GM19372 (cell line): ENCODE data around the gene RAD51B.
"Not testable (repeated sequence)": the region's sequence is repeated elsewhere in the genome, so short reads cannot be mapped to it uniquely, and the experiment has no call there.

Experiments
- ATAC-seq: cut with Tn5 transposase; IDR thresholded peaks from one replicate; pipeline ENCODE4 v1.9.1; 2021; ENCODE audit warnings: mild to moderate bottlenecking, low read depth, moderate library complexity; ENCODE audit not compliant: unreplicated experiment

RAD51B gene

DNA sequence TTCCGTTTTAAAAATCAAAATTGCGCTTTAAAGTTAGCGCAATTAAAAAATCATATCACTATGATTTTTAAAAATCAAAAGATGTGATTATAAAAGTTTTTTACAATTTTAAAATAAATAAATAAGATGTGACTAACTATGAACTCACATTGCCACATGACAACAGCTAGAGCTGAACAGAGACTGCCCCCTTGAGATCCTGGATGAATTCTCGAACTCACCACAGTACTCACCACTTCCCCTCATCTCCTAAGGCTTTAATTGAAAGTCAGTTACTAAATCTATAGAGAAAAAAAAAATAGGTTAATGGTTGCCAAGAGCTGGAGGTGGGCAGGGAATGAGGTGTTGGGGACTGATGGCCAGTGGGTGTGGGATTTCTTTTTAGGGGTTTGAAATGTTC lies 589.1 kb downstream of the RAD51B start:
- no peak for ATAC-seq

DNA sequence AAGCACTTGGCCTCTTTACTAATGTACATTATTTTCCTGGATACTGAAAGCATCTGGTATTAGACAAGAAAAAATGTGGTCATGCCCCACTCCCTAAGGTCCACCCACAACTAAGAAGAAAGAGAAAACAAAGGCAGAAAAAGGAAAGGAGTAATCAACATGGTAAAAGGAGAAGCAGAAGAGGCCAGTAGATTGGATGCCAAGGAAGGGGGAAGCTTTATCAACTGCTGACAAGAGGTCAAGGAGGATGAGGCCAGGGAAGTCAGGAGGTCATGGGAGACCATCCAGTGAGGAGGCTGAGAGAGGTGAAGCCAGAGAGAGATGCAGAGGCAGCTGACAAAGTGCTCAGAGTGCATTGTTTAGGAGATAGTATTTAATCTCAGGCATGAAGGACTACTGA lies 589.8 kb downstream of the RAD51B start:
- no peak for ATAC-seq

DNA sequence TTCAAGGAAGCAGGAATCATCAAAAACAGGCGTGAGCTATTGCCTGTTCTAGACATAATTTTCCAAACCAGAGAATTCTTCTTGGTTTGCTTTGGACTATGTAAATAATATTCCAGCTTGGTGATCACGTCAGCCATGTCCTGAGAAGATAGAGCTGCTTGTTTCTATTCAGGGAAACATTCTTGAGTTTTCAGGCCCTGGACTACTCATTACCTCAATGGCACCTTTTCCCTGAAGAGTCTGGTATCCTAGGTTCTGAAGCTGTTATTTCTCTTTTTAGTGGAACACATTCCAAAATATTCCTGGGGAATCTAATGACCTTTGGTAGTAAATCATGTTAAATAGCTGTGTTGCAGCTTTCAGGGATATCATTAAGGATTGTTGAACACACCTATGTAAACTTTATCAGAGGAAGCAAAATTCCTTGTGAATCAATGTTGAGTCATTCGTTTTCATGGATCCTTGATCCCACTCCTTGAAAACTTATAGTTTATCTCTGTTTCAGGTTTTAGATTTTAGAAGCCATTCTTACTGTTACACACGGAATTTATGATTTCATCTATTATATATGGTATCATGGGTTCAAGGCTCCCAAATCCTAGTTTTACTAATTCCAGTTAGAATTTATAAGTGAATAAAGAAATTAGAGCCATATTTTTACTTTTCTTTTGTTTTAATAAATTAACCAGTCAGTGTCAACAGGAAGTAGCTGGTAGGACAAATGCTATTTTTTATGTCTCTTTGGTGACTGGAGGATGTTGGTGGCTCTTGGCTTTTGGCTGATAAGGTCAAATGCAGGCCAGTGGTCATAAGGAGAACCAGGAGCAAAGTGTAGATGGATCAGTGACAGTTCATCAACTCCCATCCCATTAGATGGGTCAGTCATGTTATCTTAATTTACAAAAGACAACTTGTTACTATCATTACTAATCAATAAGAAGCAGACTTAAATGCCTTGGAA lies 593.2 kb downstream of the RAD51B start:
- ATAC-seq: no peak

DNA sequence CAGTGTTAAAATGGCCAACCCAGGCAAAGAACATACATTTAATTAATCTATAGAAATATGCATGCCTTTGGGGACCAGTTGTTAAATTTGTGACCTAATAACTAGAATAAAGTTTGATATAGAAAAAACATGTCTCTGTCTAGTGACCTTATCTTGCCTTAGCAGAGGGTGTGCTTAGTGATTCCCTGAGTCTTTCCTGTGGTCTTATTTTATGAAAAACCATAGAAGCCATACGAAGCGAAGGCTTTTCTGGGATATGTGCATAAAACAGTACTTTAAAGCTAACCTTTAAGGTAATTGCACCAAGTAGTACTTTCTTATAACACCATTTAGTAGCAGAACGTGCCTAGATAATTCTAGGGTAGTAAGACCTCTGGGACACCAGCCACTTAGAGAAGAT lies 593.9 kb downstream of the RAD51B start:
- ATAC-seq: no peak

DNA sequence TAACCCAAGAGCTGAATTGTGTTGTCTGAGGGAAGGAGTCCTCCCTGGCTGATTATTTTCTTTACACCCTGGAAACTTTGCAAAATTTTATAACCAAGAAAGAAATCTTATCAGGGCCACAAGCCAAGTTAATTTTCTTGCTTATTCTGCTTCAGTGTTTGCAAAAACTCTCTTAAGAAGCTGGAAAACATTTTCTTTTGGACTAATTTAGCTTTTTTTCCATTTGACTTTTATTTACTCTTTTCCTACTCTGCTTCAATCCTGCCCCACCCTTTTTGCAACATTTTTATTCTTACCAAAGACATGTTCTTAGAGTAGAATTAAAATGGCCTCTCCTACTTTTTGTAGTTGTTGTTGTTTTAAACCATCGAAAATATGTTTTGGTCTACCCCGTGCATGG lies 594.5 kb downstream of the RAD51B start:
- ATAC-seq: no peak

DNA sequence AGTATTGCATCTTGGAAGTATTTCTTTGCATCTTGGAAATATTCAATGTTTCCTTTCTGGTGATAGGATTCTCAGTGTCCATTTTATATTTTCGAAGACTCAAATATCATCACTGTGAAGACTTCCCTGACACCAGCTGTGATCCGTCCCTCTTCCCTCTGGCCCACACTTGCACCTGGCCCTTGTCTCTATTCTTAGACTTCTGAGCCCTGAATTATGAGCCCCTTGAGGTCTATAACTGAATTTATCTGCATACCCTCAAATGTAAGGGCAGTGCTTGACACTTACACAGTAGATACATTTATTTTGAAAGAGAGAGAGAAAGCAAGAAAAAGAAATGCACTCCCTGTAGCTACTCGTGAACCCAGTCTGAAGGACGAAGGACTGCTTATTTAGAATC lies 596.6 kb downstream of the RAD51B start:
- ATAC-seq: no peak

DNA sequence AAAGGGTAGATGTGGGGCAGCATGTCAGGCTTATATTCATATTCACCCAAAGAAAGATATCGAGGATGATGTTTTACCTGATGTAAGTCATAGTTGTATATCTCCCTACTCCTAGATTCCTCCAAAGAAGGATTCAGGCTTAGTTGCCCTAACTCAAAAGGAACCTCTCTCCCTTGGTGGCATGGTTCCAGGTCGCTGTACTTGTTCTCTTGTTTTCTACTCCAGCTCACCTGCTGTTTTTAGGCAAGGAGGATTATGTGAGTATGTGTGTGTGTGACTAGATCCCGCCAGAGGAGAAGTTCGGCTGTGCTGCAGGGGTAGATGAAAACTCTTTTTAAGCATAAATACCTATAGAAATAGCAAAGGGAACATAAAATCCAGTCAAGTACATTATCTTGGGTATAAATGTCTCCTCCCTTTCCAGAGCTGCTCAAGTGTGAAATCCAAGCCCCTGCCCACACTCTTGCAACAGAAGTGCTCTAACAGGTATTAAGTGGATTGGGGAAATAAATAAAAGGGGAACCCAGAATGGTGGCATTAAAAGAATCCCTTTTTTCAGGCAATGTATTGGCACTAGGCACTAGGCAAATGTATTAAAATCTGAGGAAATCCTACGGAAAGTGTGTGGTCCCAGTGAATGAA lies 597.6 kb downstream of the RAD51B start:
- no peak for ATAC-seq

DNA sequence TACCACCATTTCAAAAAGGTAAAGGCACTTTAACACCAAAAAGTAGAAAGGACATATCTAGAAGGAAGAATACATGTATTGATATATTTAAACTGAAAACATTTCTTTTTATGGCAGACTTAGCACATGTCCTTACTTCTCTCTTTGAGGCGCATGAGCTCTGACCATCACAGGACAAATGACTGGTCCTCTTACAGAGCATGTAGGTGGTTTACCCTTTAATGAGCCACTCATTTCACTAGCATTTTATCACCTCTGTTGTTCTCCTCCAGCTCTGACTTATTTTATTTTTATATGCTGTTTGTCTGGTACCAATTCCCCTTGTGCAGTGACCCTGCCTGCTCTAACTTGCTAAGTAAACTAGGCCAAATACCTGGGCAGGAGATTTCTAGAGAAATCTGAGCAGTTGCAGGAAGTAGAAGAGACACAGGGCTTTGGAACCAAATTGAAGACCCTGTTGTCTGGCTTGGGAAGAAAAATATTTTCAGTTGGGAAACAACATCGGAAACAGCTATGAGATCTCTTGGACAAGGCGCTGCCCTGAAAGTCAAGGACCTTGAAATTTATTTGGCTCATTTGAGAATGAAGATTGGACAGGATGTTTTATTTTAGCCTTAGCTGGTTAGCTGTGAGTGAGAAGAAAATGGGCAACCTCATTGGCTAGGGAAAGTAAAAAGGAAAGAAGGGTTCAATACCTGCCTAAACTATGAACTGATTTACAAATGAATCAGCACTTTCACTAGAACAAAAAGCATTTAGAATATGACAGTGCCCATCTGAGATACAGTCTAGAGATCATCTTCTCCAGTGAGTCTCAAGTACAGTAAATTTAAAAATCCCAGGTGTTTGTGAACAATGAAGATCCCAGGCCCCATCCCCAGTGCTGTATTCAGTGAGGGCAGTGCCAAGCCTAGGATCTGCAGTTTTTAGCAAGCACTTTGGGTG lies 598.9 kb downstream of the RAD51B start:
- ATAC-seq: no peak

DNA sequence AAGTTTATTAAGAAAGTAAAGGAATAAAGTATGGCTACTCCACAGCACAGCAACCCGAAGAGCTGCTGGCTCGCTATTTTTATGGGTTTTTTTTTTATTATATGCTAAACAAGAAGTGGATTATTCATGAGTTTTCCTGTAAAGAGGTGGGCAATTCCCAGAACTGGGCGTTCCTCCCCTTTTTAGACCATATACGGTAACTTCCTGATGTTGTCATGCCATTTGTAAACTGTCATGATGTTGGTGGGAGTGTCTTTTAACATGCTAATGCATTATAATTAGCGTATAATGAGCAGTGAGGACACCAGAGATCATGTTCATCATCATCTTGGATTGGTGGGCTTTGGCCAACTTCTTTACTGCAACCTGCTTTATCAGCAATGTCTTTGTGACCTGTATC lies 600.8 kb downstream of the RAD51B start:
- ATAC-seq: no peak

DNA sequence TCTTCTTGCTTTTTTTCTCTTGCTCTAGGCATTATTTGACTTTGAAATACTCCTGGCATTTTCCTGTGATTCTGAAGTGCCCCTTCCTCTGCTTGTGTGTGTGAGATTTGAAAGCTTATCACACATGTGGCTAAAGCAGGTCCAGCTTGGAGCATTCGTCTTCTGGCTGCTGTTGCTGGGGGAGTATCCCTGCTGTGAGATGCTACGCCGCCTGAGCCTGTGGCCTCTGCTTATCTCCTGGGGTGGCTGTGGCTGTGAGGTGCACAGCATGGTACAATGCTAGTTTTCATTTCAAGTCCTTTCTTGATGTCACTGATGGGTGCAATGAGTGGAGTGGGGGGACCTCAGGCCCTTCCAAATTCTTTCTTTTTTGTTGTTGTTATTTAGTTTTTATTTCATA lies 601.5 kb downstream of the RAD51B start:
- no peak for ATAC-seq

DNA sequence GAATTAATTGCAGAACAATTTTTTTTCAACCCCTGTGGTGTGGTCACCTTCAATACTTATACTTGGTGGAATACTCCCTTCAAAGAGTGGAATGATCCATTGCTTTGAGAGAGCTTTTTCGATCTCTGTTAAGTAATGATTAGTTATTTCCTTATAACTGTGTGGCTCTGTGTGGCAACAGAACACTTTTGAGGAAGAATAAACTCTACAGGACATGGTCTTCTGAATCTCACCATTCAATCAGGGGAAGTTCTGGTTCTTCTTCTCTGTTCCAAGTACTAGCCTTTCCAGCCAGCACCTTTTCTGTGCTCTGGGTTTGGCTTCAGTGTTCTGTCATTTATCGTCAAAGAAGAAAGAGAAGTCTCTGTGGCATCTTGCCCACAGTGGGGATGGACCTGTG lies 604.1 kb downstream of the RAD51B start:
- no peak for ATAC-seq

DNA sequence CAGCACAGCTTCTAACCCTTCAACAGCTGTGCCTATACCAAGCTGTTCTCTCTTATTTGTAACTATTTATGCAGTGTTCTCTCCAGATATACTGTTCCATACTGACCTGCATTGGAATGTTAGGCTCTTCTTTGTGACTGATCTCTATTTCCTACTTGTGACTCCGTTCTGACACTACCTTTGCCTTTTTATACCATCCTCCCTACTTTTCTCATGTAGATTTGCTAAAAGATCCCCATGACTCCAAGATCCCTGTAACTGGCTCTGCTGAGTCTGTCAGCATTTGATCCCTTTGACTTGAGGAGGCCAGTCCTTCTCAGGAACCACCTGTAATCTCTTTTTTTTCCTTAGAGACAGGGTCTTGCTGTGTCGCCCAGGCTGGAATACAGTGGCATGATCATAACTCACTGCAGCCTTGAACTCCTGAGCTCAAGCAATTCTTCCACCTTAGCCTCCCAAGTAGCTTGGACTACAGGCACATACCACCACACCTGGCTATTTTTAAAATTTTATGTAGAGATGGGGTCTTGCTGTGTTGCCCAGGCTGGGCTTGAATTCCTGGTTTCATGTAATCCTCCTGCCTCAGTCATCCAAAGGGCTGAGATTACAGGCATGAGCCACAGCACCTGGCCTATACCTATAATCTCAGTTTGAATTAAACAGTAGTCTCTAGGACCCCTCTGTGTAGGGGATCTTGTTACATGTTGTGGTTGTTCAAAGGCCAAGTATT lies 605.0 kb downstream of the RAD51B start:
- ATAC-seq: no peak

DNA sequence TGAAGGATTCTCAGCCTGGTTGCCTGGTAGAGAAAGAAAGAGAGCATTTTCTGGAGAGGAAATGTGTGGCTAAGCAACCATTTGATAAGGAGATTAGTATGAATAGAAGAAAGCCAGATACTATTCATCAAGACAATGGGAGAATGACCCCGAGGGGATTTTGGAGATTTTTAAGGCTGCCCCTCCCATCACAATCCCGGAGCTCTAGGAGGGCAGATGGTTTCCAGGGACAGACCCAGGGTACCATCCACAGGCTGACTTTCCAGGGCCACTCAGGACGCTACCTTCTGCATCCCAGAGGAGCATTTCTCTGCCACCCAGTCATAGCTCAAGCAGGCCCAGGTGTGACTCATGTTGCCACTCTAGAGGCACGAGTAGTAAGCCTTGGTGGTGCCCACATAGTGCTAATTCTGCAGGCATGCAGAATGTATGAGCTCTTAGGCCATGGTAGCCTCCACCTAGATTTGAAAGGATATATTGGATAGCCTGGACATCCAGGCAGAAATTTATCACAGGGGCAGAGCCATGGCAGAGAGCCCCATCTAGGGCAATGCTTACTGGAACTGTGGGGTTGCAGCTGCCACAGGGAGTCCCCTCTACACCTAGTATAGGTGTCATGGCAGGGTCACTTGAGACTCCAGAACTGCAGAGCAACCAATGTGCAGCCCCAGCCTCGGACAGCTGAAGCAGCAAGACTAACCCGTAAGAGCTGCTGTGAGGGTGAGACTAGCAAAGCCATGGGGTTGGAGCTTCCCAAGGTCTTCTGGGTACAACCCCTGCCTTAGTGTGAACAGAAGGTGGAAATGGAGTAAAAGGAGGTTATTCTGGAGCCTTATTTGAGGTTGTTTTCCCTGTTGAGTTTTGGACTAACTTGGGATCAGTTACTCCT lies 607.3 kb downstream of the RAD51B start:
- no peak for ATAC-seq

DNA sequence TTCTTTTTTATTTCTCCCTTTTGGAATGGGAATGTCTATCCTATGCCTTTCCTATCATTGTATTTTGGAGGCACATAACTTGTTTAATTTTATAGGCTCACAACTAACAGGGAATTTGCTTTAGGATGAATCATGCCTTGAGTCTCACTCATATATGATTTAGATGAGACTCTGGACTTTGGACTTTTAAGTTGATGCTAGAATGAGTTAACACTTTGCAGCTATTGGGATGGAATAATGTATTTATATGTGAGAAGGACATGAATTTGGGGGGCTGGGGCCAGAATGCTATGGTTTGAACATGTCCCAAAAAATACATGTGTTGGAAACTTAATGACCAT lies 607.9 kb downstream of the RAD51B start:
- no peak for ATAC-seq

DNA sequence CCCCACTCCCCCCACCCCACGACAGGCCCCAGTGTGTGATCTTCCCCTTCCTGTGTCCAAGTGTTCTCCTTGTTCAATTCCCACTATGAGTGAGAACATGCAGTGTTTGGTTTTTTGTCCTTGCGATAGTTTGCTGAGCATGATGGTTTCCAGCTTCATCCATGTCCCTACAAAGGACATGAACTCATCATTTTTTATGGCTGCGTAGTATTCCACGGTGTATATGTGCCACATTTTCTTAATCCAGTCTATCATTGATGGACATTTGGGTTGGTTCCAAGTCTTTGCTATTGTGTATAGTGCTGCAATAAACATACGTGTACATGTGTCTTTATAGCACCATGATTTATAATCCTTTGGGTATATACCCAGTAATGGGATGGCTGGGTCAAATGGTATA lies 609.3 kb downstream of the RAD51B start:
- not testable (repeated sequence) for ATAC-seq

DNA sequence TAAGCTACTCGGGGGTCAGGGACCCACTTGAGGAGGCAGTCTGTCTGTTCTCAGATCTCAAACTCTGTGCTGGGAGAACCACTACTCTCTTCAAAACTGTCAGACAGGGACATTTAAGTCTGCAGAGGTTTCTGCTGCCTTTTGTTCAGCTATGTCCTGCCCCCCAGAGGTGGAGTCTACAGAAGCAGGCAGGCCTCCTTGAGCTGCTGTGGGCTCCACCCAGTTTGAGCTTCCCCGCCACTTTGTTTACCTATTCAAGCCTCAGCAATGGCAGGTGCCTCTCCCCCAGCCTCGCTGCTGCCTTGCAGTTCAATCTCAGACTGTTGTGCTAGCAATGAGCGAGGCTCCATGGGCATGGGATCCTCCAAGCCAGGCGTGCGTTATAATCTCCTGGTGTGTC lies 614.6 kb downstream of the RAD51B start:
- not testable (repeated sequence) for ATAC-seq

DNA sequence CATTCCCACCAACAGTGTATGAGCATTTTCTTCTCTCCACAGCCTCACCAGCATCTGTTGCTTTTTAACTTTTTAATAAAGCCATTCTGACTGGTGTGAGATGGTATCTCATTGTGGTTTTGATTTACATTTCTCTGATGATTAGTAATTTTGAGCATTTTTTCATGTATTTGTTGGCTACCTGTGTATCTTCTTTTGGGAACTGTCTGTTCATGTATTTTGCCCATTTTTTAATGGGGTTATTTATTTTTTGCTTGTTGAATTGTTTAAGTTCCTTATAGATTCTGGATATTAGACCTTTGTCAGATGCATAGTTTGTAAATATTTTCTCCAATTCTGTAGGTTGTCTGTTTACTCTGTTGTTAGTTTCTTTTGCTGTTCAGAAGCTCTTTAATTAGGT lies 616.1 kb downstream of the RAD51B start:
- not testable (repeated sequence) for ATAC-seq

DNA sequence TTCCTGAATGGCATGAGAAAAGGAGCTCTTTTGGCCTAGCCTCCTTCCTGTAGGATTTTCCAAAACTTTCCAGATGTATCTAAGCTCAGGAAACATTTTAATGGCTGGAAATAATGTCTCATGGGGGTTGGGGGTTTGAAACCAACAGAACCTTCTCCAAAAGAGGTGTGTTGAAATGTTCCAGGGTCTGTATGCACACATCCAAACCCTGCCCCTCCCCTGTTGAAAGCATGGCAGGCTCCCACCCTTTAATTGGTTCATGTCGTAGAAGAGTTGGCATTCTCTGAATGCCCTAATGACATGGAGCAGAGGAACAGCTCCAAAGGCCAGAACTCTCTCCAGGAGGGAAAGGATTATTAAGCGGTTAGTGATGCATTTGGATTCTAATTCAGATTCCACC lies 620.1 kb downstream of the RAD51B start:
- ATAC-seq: no peak

DNA sequence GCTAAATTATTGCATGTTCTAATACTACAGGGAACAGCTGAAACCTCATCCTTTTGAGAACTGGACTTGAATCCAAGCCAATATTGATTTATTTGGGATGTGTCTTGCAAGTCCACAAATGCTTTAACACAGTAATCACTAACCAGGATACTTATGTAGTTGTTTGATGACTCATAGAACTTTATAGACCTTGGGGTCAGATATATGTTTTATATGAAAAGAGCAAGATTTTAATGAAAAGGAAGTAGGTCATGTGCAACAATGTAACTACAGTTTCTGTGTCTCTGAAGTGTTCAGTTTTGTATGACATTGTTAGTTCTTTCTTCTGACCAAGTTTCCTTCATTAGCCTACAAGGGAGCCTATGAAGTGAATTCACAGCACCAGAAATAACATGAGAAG lies 621.2 kb downstream of the RAD51B start:
- ATAC-seq: no peak
